GM12875 (cell line): Measurements from ENCODE around the gene SMC1B.
"Not testable (repeated sequence)": the region's sequence is repeated elsewhere in the genome, so short reads cannot be mapped to it uniquely, and the experiment has no call there.

Source experiments
- H3K4me3 ChIP-seq: one replicate; pipeline ENCODE4 v1.5.1; 2011; ENCODE audit warnings: low read depth, low read length, control low read depth
- TF ChIP-seq, protein P1 (sequence below): IDR thresholded peaks from 2 replicates; pipeline ENCODE4 v1.5.1; 2011; ENCODE audit warnings: low read depth, mild to moderate bottlenecking, control low read depth, inconsistent platforms, low read length, moderate library complexity, borderline replicate concordance; ENCODE audit not compliant: insufficient read depth

The SMC1B gene

DNA sequence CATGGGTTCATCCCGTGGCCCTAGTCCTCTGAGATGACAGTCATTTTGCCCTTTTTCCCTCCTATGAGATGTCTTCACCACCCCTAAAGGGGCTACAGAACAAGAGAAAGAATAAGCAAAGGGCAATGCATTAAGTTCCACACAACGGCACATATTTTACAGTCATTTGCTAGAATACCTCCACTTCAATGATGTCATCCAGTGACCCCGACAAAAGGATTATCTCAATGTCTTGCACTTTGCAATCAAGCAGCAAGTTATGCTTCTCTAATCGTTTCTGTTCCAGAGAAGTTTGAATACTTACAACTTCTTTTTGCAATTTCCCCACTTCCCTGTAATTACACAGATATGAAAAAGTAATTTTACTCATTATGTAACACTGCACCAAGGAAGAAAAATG is 53.8 kb downstream of the SMC1B start:
- no peak overlapping the region for H3K4me3 ChIP-seq
- TF ChIP-seq, protein P1, sequence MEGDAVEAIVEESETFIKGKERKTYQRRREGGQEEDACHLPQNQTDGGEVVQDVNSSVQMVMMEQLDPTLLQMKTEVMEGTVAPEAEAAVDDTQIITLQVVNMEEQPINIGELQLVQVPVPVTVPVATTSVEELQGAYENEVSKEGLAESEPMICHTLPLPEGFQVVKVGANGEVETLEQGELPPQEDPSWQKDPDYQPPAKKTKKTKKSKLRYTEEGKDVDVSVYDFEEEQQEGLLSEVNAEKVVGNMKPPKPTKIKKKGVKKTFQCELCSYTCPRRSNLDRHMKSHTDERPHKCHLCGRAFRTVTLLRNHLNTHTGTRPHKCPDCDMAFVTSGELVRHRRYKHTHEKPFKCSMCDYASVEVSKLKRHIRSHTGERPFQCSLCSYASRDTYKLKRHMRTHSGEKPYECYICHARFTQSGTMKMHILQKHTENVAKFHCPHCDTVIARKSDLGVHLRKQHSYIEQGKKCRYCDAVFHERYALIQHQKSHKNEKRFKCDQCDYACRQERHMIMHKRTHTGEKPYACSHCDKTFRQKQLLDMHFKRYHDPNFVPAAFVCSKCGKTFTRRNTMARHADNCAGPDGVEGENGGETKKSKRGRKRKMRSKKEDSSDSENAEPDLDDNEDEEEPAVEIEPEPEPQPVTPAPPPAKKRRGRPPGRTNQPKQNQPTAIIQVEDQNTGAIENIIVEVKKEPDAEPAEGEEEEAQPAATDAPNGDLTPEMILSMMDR, result no peak

DNA sequence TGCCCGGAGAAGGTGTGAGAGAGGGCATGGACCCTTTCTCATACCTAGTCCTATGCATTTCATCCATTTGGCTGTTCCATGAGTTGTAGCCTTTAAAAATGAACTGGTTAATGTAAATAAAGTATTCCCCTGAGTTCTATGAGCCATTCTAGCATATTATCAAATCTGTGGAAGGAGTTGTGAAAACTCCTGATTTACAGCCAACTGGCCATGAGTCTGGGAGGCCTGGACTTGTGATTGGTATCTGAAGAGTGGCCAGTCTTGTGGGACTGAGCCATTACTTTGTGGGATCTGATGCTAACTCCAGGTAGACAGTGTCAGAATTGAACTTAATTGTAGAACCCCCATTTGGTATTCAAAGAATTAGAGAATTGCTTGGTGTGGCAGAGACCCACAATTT is 55.3 kb downstream of the SMC1B start:
- TF ChIP-seq, protein P1, result no peak
- H3K4me3 ChIP-seq, result no peak overlapping the region

DNA sequence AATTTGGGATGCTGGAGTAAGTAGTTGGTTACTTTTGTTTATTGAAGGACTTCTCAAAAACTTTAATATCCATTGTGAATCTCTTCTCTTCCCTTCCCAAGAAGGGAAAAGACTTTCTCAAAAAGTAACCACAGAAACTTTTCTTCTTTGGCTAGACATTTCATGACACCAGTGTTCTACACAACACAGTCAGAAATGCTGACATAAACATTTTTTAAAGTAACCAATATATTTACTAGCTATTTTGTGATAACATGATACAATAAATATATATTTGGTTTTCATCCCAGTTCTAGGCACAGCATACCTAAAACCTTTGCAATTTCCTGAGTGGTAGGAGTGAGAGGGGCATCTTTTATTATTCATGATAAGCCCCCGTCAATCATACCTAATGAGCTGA is 55.9 kb downstream of the SMC1B start:
- no peak overlapping the region for H3K4me3 ChIP-seq
- TF ChIP-seq, protein P1, result no peak

DNA sequence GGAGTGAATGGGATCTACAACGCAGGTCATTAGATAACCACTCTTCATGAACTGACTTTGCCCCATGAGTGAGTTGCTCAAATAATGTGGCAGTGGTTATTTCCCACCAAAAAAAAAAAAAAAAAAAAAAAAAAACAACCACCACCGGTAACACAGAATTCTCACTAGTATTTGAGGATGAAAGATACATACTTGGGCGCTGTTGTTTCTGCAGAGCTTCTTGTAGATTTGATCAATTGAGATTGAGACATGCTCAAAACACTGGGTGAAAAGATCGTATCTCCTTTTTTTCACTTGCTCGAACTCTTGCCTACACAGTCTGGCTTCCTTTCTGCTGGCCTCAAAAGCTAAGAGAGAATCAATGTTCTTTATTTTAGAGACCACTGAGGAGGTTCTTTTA is 59.6 kb downstream of the SMC1B start:
- no peak overlapping the region for H3K4me3 ChIP-seq
- TF ChIP-seq, protein P1, result no peak

DNA sequence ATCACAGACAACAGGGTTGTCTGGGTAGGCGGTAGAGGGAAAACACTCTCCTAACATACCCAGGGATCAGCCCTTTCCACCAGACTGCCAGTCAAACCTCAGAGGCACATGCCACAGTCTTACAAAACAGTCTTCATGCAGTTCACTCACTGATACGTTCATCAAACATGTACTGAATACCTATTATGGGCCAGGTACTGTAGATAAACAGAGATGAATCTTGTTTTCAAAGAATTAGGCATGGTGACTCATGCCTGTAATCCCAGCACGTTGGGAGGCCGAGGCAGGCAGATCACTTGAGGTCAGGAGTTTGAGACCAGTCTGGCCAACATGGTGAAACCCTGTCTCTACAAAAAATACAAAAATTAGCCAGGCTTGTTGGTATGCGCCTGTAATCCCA is 60.6 kb downstream of the SMC1B start:
- H3K4me3 ChIP-seq, result not testable (repeated sequence)

DNA sequence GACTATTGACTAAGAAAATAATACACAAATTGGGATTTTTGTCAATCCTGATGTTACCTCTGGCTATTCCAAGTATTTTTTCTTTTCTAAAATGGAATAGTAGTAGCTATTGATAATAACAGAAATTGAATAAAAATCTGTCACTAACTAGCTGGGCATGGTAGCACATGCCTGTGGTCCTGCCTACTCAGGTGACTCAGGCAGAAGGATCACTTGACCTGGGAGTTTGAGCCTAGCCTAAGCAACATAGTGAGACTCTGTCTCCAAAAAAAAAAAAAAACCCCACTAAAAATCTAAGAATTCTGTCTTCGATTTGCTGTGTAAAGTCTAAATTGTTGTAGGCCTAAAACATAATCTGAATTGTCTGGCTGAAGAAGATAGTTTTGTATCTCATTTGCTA is 61.4 kb downstream of the SMC1B start:
- TF ChIP-seq, protein P1, result no peak
- H3K4me3 ChIP-seq, result no peak overlapping the region

DNA sequence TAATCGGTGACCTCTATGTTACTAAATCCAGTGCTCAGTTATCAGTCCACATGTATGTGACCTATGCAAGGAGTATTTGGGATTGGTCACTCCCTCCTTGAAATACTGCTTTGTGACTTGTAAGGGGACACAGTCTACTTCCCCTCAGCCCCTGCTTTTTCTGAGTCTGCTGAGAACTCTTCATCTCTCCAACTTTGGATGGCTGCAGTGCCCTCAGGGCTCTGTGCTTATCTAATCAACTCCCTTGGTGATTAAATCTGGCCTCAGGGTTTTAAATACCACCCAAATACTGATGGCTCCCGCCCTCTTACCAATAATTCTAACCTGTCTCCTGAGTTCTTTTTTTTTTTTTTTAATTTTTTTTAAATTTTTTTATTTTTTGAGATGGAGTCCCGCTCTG is 63.5 kb downstream of the SMC1B start:
- TF ChIP-seq, protein P1, result no peak
- no peak overlapping the region for H3K4me3 ChIP-seq

DNA sequence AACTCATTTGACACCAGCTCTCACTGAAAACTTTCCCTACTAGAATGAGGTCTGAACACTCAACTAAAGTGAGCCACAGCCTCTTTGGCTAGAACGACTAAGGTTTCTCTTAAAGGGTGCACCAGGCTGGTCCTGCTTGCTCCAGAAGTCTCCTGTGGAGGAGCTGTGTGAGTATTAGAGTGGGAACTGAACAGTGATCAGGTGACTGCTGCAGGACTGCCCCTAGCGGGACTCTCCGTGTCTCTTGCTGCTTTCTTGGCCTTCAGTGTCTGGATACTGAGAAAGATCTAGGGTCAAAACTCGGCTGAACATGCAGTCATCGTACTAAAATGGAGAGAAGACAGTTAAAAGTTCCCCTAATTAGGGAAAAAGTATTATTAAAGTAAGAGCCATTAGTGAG is 69.1 kb downstream of the SMC1B start:
- TF ChIP-seq, protein P1, result 0 out of 2 replicates have a peak, but pooled peaks have one; percentile 14
- no peak overlapping the region for H3K4me3 ChIP-seq
